HEK293T (cell line): ENCODE measurements around the gene AKAP6.

Experiments used
- CTBP1 ChIP-seq: fragments of 450-650 bp; IDR thresholded peaks from 2 replicates; pipeline ENCODE4 v1.6.1; 2016; ENCODE audit warnings: borderline replicate concordance
- ELF4 ChIP-seq: fragments of 450-650 bp; IDR thresholded peaks from 2 replicates; pipeline ENCODE4 v1.6.1; 2017; ENCODE audit warnings: antibody characterized with exemption
- FOXM1 ChIP-seq: fragments of 450-650 bp; IDR thresholded peaks from 2 replicates; pipeline ENCODE4 v1.6.1; 2017; ENCODE audit warnings: mild to moderate bottlenecking, borderline replicate concordance
- HDGF ChIP-seq: fragments of 450-650 bp; IDR thresholded peaks from 2 replicates; pipeline ENCODE4 v1.6.1; 2017; ENCODE audit warnings: antibody characterized with exemption, borderline replicate concordance
- SP1 ChIP-seq: fragments of 450-650 bp; IDR thresholded peaks from 2 replicates; pipeline ENCODE4 v1.6.1; 2017
- SUZ12 ChIP-seq: fragments of 450-650 bp; IDR thresholded peaks from 2 replicates; pipeline ENCODE4 v1.6.1; 2016; ENCODE audit warnings: mild to moderate bottlenecking
- ZNF384 ChIP-seq: fragments of 450-650 bp; IDR thresholded peaks from 2 replicates; pipeline ENCODE4 v1.6.1; 2016

DNA sequence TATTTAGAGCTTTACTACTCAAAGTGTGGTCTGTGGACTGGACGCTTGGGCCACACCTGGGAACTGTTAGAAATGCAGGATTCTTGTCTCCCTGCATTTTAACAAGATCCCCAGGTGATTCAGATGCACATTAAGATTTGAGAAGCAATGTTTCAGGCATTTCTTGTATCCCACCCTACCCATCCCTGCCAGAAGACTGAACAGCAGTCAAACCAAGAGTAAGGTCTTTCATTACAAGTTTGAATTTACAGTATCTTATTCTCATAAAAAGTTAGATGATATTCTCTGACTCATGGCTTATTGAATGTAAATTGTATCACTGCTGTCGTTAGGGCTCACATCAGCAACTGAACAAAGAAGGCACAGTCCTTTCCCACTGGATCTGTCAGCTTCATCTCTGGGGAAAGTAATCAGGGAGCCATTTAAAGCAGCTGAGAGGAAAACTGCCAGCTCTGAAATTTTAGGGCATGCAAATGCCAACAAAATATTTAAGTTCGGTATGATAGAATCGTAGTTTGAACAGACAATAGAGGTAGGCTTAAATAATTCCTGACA lies 141.1 kb downstream of the AKAP6 start:
- TF ChIP-seq ELF4 = no peak
- TF ChIP-seq HDGF = no peak
- no peak for TF ChIP-seq CTBP1
- TF ChIP-seq SP1 = no peak
- no peak for TF ChIP-seq SUZ12
- no peak for TF ChIP-seq ZNF384
- TF ChIP-seq FOXM1 = no peak
